PC-3 (cell line): ENCODE results near the gene NEU4.

ENCODE experiments used
- CTCF ChIP-seq: fragments of 300-600 bp; sonication (generic); conservative IDR thresholded peaks from 2 replicates; pipeline ENCODE4 v1.5.1; 2017; ENCODE audit warnings: antibody characterized with exemption, low read depth, mild to moderate bottlenecking, low read length
- EZH2 ChIP-seq: fragments of 300-600 bp; sonication (generic); IDR thresholded peaks from one replicate; pipeline ENCODE4 v1.6.1; 2017; ENCODE audit warnings: antibody characterized with exemption, mild to moderate bottlenecking, low read length; ENCODE audit not compliant: unreplicated experiment

GRCh38 chr2:241811952-241812729 lies 3.1 kb downstream of the NEU4 start:
- TF ChIP-seq CTCF = no peak
- no peak for TF ChIP-seq EZH2
